K562 (cell line): ENCODE data around the gene ZNF35. TPM values are rescaled to one million over a fixed set of nuclear protein-coding genes. Genes with fewer than 3 reads are reported as not detected.

ENCODE experiments used
- ARID2 ChIP-seq: fragments of 450-650 bp; IDR thresholded peaks from 2 replicates; pipeline ENCODE4 v1.6.1; 2017; ENCODE audit warnings: antibody characterized with exemption, mild to moderate bottlenecking
- ATF1 ChIP-seq, 2 experiments: fragments of 450-650 bp in 1 of 2; IDR thresholded peaks; 2 replicates each; pipeline ENCODE4 v1.6.1; 2016; ENCODE audit warnings: missing compliant biosample characterization in 1 of 2, missing genetic modification characterization in 1 of 2
- BACH1 ChIP-seq: fragments of 200-800 bp; sonication (Bioruptor generic); IDR thresholded peaks from 2 replicates; pipeline ENCODE4 v1.6.1; 2016; ENCODE audit warnings: missing genetic modification characterization, missing compliant biosample characterization
- E2F8 ChIP-seq: fragments of 450-650 bp; IDR thresholded peaks from 2 replicates; pipeline ENCODE4 v1.7.1; 2018; ENCODE audit warnings: mild to moderate bottlenecking, low read depth; ENCODE audit not compliant: partially characterized antibody
- EGR1 ChIP-seq: fragments of 450-650 bp; conservative IDR thresholded peaks from 2 replicates; pipeline ENCODE4 v1.6.1; 2017; ENCODE audit warnings: mild to moderate bottlenecking
- FOXM1 ChIP-seq, 2 experiments: fragments of 450-650 bp in 1 of 2; sonication (generic) in 1 of 2; formaldehyde crosslinking in 1 of 2; IDR thresholded peaks; 2 replicates each; pipeline versions ENCODE4 v1.6.1 to v1.9.0; 2017 to 2022; ENCODE audit warnings: low read depth in 2 of 2, mild to moderate bottlenecking in 2 of 2, missing genetic modification reagents in 1 of 2, moderate library complexity in 1 of 2
- GATAD2A ChIP-seq: fragments of 450-650 bp; IDR thresholded peaks from 2 replicates; pipeline ENCODE4 v1.6.1; 2017
- JUND ChIP-seq, 2 experiments: IDR thresholded peaks; 2 replicates in 1 of 2; 3 replicates in 1 of 2; pipeline ENCODE4 v1.6.1; 2011; ENCODE audit warnings: borderline replicate concordance in 2 of 2, low read depth in 2 of 2, low read length in 2 of 2, improper control_type of control experiment in 1 of 2, missing biosample characterization in 1 of 2, missing genetic modification characterization in 1 of 2, missing genetic modification reagents in 1 of 2
- KLF10 ChIP-seq: fragments of 250-450 bp; sonication (Bioruptor Pico); IDR thresholded peaks from 2 replicates; pipeline ENCODE4 v1.6.1; 2021; ENCODE audit warnings: matching md5 sums
- MBD2 ChIP-seq: sonication (generic); IDR thresholded peaks from 2 replicates; pipeline ENCODE4 v1.6.1; 2016; ENCODE audit warnings: low read depth, borderline replicate concordance
- NCOA1 ChIP-seq: fragments of 450-650 bp; IDR thresholded peaks from 2 replicates; pipeline ENCODE4 v1.6.1; 2016; ENCODE audit warnings: low read depth
- OTX1 ChIP-seq: fragments of 450-650 bp; formaldehyde crosslinking; IDR thresholded peaks from 2 replicates; pipeline ENCODE4 v1.4.0; 2022; ENCODE audit warnings: mild to moderate bottlenecking
- PATZ1 ChIP-seq: fragments of 250-450 bp; sonication (Bioruptor Pico); IDR thresholded peaks from 2 replicates; pipeline ENCODE4 v1.5.0; 2020; ENCODE audit warnings: mild to moderate bottlenecking, borderline replicate concordance
- PHF21A ChIP-seq: fragments of 450-650 bp; IDR thresholded peaks from 2 replicates; pipeline ENCODE4 v1.6.1; 2017; ENCODE audit warnings: low read depth, borderline replicate concordance
- SMARCA4 ChIP-seq: fragments of 450-650 bp; IDR thresholded peaks from 2 replicates; pipeline ENCODE4 v1.6.1; 2016
- YBX1 ChIP-seq: fragments of 450-650 bp; IDR thresholded peaks from 2 replicates; pipeline ENCODE4 v1.7.1; 2016; ENCODE audit warnings: mild to moderate bottlenecking
- ZNF780A ChIP-seq: fragments of 250-450 bp; sonication (Bioruptor Pico); IDR thresholded peaks from 2 replicates; pipeline ENCODE4 v1.5.0; 2021; ENCODE audit warnings: mild to moderate bottlenecking
- polyA plus RNA-seq, 8 experiments: library from polyadenylated mRNA; depleted of rRNA in 4 of 8; stranded (reverse) in 5 of 8; unstranded in 3 of 8; fragments of >200 nt; fragmentation: Nextera tagmentation in 2 of 8; fragmentation: Illumina TruSeq in 1 of 8; extraction: Ambion mirVana in 2 of 8; extraction: Trizol in 1 of 8; gene quantifications; 2 replicates each; pipeline versions ENCODE4 v1.2.1 to v1.2.3, GENCODE V29; 2011 to 2014; ENCODE audit warnings: inconsistent platforms in 1 of 8, missing spikeins in 1 of 8
- total RNA-seq, 7 experiments: library from RNA; depleted of rRNA in 6 of 7; stranded (reverse); fragments of >200 nt in 6 of 7; fragmentation: Illumina TruSeq in 2 of 7; extraction: Trizol in 2 of 7; gene quantifications; 2 replicates each; pipeline versions ENCODE4 v1.2.1 to v1.2.3, GENCODE V29; 2011 to 2021; ENCODE audit warnings: low replicate concordance in 1 of 7
- TF ChIP-seq, protein P1 (sequence below): fragments of 250-450 bp; sonication (Bioruptor Pico); IDR thresholded peaks from 2 replicates; pipeline ENCODE4 v1.4.0; 2020

ZNF35 gene
- total and polyA plus RNA-seq, 9 of the 15 experiments (the other 6 are each of a cell fraction or from before 2014, with no cell fraction given): 8.0 to 18.2 (median 14.8) TPM

- TF ChIP-seq, protein P1, sequence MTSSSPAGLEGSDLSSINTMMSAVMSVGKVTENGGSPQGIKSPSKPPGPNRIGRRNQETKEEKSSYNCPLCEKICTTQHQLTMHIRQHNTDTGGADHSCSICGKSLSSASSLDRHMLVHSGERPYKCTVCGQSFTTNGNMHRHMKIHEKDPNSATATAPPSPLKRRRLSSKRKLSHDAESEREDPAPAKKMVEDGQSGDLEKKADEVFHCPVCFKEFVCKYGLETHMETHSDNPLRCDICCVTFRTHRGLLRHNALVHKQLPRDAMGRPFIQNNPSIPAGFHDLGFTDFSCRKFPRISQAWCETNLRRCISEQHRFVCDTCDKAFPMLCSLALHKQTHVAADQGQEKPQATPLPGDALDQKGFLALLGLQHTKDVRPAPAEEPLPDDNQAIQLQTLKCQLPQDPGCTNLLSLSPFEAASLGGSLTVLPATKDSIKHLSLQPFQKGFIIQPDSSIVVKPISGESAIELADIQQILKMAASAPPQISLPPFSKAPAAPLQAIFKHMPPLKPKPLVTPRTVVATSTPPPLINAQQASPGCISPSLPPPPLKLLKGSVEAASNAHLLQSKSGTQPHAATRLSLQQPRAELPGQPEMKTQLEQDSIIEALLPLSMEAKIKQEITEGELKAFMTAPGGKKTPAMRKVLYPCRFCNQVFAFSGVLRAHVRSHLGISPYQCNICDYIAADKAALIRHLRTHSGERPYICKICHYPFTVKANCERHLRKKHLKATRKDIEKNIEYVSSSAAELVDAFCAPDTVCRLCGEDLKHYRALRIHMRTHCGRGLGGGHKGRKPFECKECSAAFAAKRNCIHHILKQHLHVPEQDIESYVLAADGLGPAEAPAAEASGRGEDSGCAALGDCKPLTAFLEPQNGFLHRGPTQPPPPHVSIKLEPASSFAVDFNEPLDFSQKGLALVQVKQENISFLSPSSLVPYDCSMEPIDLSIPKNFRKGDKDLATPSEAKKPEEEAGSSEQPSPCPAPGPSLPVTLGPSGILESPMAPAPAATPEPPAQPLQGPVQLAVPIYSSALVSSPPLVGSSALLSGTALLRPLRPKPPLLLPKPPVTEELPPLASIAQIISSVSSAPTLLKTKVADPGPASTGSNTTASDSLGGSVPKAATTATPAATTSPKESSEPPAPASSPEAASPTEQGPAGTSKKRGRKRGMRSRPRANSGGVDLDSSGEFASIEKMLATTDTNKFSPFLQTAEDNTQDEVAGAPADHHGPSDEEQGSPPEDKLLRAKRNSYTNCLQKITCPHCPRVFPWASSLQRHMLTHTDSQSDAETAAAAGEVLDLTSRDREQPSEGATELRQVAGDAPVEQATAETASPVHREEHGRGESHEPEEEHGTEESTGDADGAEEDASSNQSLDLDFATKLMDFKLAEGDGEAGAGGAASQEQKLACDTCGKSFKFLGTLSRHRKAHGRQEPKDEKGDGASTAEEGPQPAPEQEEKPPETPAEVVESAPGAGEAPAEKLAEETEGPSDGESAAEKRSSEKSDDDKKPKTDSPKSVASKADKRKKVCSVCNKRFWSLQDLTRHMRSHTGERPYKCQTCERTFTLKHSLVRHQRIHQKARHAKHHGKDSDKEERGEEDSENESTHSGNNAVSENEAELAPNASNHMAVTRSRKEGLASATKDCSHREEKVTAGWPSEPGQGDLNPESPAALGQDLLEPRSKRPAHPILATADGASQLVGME: no peak
- TF ChIP-seq YBX1 (no peak), JUND (IDR thresholded peaks at IDR 0.05; ENCODE audit: borderline replicate concordance, low read depth, low read length) (peak; percentile 75; the same call in 1 of the 2 replicates), JUND (tag; IDR thresholded peaks at IDR 0.05; ENCODE audit: borderline replicate concordance, low read depth, low read length) (no peak; the same call in 2 of the 3 replicates), FOXM1 (IDR thresholded peaks at IDR 0.05; ENCODE audit: low read depth) (peak; percentile 53), FOXM1 (CRISPR knock-in tag; IDR thresholded peaks at IDR 0.05; ENCODE audit: low read depth) (peak; percentile 80; the same call in 1 of the 2 replicates), NCOA1 (peak; percentile 79), ZNF780A (CRISPR knock-in tag) (no peak), OTX1 (no peak), ATF1 (CRISPR knock-in tag; IDR thresholded peaks at IDR 0.05) (no peak), ATF1 (tag; IDR thresholded peaks at IDR 0.05) (peak; percentile 74), MBD2 (peak; percentile 89), E2F8 (peak; percentile 64), SMARCA4 (no peak), BACH1 (tag) (no peak), GATAD2A (no peak), KLF10 (CRISPR knock-in tag) (no peak), PHF21A (0 out of 2 replicates have a peak, but pooled peaks have one; percentile 23), PATZ1 (no peak), EGR1 (peak; percentile 61), ARID2 (no peak)
These were observed 23.6 kb upstream of the ZNF35 start, which contains the start of gene ZNF197 (continued) for GRCh38 chr3:44624749-44625480.
